ENCODE measurements around the gene ZNF790.

GRCh38 chr19:36847968-36848367, 9.8 kb upstream of the ZNF790 start:
- no peak for TF ChIP-seq CEBPB (IDR thresholded peaks at IDR 0.05)
- TF ChIP-seq EP300 (IDR thresholded peaks at IDR 0.05; ENCODE audit: borderline replicate concordance) = no peak
- no peak for TF ChIP-seq CREB1 (IDR thresholded peaks at IDR 0.05; ENCODE audit: low read depth)
- no peak for TF ChIP-seq TAF1 (IDR thresholded peaks at IDR 0.05; ENCODE audit: low read depth)
- TF ChIP-seq, protein P1, sequence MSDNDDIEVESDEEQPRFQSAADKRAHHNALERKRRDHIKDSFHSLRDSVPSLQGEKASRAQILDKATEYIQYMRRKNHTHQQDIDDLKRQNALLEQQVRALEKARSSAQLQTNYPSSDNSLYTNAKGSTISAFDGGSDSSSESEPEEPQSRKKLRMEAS (IDR thresholded peaks at IDR 0.05) = no peak
- TF ChIP-seq, protein P2, sequence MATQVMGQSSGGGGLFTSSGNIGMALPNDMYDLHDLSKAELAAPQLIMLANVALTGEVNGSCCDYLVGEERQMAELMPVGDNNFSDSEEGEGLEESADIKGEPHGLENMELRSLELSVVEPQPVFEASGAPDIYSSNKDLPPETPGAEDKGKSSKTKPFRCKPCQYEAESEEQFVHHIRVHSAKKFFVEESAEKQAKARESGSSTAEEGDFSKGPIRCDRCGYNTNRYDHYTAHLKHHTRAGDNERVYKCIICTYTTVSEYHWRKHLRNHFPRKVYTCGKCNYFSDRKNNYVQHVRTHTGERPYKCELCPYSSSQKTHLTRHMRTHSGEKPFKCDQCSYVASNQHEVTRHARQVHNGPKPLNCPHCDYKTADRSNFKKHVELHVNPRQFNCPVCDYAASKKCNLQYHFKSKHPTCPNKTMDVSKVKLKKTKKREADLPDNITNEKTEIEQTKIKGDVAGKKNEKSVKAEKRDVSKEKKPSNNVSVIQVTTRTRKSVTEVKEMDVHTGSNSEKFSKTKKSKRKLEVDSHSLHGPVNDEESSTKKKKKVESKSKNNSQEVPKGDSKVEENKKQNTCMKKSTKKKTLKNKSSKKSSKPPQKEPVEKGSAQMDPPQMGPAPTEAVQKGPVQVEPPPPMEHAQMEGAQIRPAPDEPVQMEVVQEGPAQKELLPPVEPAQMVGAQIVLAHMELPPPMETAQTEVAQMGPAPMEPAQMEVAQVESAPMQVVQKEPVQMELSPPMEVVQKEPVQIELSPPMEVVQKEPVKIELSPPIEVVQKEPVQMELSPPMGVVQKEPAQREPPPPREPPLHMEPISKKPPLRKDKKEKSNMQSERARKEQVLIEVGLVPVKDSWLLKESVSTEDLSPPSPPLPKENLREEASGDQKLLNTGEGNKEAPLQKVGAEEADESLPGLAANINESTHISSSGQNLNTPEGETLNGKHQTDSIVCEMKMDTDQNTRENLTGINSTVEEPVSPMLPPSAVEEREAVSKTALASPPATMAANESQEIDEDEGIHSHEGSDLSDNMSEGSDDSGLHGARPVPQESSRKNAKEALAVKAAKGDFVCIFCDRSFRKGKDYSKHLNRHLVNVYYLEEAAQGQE (IDR thresholded peaks at IDR 0.05; ENCODE audit: low read depth) = no peak
- TF ChIP-seq FOXM1 (IDR thresholded peaks at IDR 0.05; ENCODE audit: borderline replicate concordance, low read depth) = no peak
- no peak for TF ChIP-seq RAD21 (IDR thresholded peaks at IDR 0.05; ENCODE audit: low read depth)
- no peak for TF ChIP-seq ZBTB7A (IDR thresholded peaks at IDR 0.05; ENCODE audit: low read depth)
- no peak for TF ChIP-seq USF1 (IDR thresholded peaks at IDR 0.05)
- TF ChIP-seq NFIC (IDR thresholded peaks at IDR 0.05) = no peak

Measured in Ishikawa (cell line).